Esophagus muscularis mucosa (tissue), 4 donors: ENCODE results near the gene CCNT1.

ENCODE experiments used
- CTCF ChIP-seq, 3 experiments: fragments of 200-600 bp in 2 of 3; fragments of 450-650 bp in 1 of 3; sonication (generic) in 2 of 3; IDR thresholded peaks; one replicate each; pipeline ENCODE4 v1.5.1; 2017 to 2019; ENCODE audit warnings: antibody characterized with exemption in 3 of 3, mild to moderate bottlenecking in 2 of 3, moderate library complexity in 1 of 3
- EP300 ChIP-seq: sonication (generic); formaldehyde crosslinking; IDR thresholded peaks from one replicate; pipeline ENCODE4 v1.6.1; 2017; ENCODE audit warnings: antibody characterized with exemption
- POLR2A ChIP-seq: fragments of 450-650 bp; IDR thresholded peaks from one replicate; pipeline ENCODE4 v1.6.1; 2017; ENCODE audit warnings: antibody characterized with exemption, moderate library complexity, mild to moderate bottlenecking, low read depth
- POLR2AphosphoS5 ChIP-seq, 2 donors: sonication (generic); formaldehyde crosslinking; IDR thresholded peaks; one replicate each; pipeline ENCODE4 v1.6.1; 2017; ENCODE audit warnings: antibody characterized with exemption in 2 of 2

- TF ChIP-seq CTCF (IDR thresholded peaks at IDR 0.05) = no peak
- TF ChIP-seq POLR2A = no peak
- TF ChIP-seq POLR2AphosphoS5 (IDR thresholded peaks at IDR 0.05) = no peak
- no peak for TF ChIP-seq EP300
Observed at GRCh38 chr12:48758737-48759136, 42.2 kb upstream of the CCNT1 start.
